GM23338 (cell line): ENCODE results near the gene SPINK6. TPM values are rescaled to one million over a fixed set of nuclear protein-coding genes. Genes with fewer than 3 reads are reported as not detected.

ENCODE experiments used
- ATAC-seq: fragments of 200-7000 bp; cut with Tn5 transposase; 3 replicates; pipeline ENCODE4 v1.9.1; 2020
- DNase-seq: peaks from one replicate; pipeline ENCODE4 v3.0.0-alpha.2; 2015; ENCODE audit warnings: low spot score
- H2AFZ ChIP-seq: fragments of 200-600 bp; sonication (generic); 2 replicates; pipeline ENCODE4 v1.8.0; 2016; ENCODE audit warnings: antibody characterized with exemption, mild to moderate bottlenecking, moderate library complexity
- H3F3A ChIP-seq: fragments of 200-600 bp; sonication (generic); replicated peaks from 2 replicates; pipeline ENCODE4 v1.8.0; 2017; ENCODE audit warnings: antibody characterized with exemption, mixed run types, low read depth
- H3K27ac ChIP-seq: fragments of 200-600 bp; sonication (generic); 2 replicates; pipeline ENCODE4 v1.6.1; 2016; ENCODE audit warnings: low read depth
- H3K27me3 ChIP-seq: fragments of 200-600 bp; sonication (generic); 2 replicates; pipeline ENCODE4 v1.8.0; 2016; ENCODE audit warnings: mild to moderate bottlenecking, mixed run types, moderate library complexity; ENCODE audit not compliant: insufficient read depth
- H3K36me3 ChIP-seq: fragments of 200-600 bp; sonication (generic); 2 replicates; pipeline ENCODE4 v1.8.0; 2016; ENCODE audit warnings: mild to moderate bottlenecking; ENCODE audit not compliant: insufficient read depth
- H3K4me1 ChIP-seq: fragments of 200-600 bp; sonication (generic); 2 replicates; pipeline ENCODE4 v1.8.0; 2016; ENCODE audit warnings: mild to moderate bottlenecking, moderate library complexity; ENCODE audit not compliant: insufficient read depth
- H3K4me2 ChIP-seq: fragments of 200-600 bp; sonication (generic); 2 replicates; pipeline ENCODE4 v1.7.1; 2017; ENCODE audit warnings: mixed run types
- H3K4me3 ChIP-seq: fragments of 200-600 bp; sonication (generic); 2 replicates; pipeline ENCODE4 v1.6.1; 2016; ENCODE audit warnings: mixed run types
- H3K79me2 ChIP-seq: fragments of 200-600 bp; sonication (generic); replicated peaks from 2 replicates; pipeline ENCODE4 v1.8.0; 2017; ENCODE audit warnings: mild to moderate bottlenecking; ENCODE audit not compliant: insufficient read depth
- H3K9me2 ChIP-seq: fragments of 200-600 bp; sonication (generic); 2 replicates; pipeline ENCODE4 v1.8.0; 2017; ENCODE audit not compliant: insufficient read depth
- H4K20me1 ChIP-seq: fragments of 200-600 bp; sonication (generic); replicated peaks from 2 replicates; pipeline ENCODE4 v1.8.0; 2017; ENCODE audit warnings: mild to moderate bottlenecking; ENCODE audit not compliant: insufficient read depth
- H3K27ac Mint-ChIP-seq: 2 replicates; pipeline ENCODE4 v1.8.0; 2020; ENCODE audit warnings: inconsistent platforms, mild to moderate bottlenecking, moderate library complexity, mixed read lengths
- H3K27me3 Mint-ChIP-seq: 3 replicates; pipeline ENCODE4 v1.8.0; 2022; ENCODE audit warnings: low read depth, mild to moderate bottlenecking, moderate library complexity, mixed read lengths, inconsistent platforms; ENCODE audit not compliant: insufficient read depth, poor library complexity
- H3K36me3 Mint-ChIP-seq: 3 replicates; pipeline ENCODE4 v1.8.0; 2021; ENCODE audit warnings: low read depth, mild to moderate bottlenecking, inconsistent platforms, moderate library complexity, mixed read lengths
- H3K4me1 Mint-ChIP-seq: 3 replicates; pipeline ENCODE4 v1.8.0; 2020; ENCODE audit warnings: mild to moderate bottlenecking, inconsistent platforms, mixed read lengths
- H3K4me3 Mint-ChIP-seq: 3 replicates; pipeline ENCODE4 v1.8.0; 2021; ENCODE audit warnings: moderate library complexity, mild to moderate bottlenecking, inconsistent platforms, mixed read lengths
- H3K9me3 Mint-ChIP-seq: 3 replicates; pipeline ENCODE4 v1.8.0; 2020; ENCODE audit warnings: moderate library complexity, mild to moderate bottlenecking, inconsistent platforms, mixed read lengths
- POLR2AphosphoS5 ChIP-seq: IDR thresholded peaks from 2 replicates; pipeline ENCODE4 v1.6.1; 2016; ENCODE audit warnings: antibody characterized with exemption, low read depth
- ZNF331 ChIP-seq: fragments of 250-450 bp; sonication (Bioruptor Pico); IDR thresholded peaks from 2 replicates; pipeline ENCODE4 v1.5.0; 2020; ENCODE audit warnings: low read depth, mild to moderate bottlenecking, moderate library complexity
- polyA plus RNA-seq: library from polyadenylated mRNA; unstranded; fragments of >200 nt; fragmentation: Nextera tagmentation; extraction: Ambion mirVana; gene quantifications from 2 replicates; pipeline ENCODE4 v1.2.1, GENCODE V29; 2016
- total RNA-seq: library from RNA; depleted of rRNA; stranded (reverse); fragments of >200 nt; shearing (Covaris generic); gene quantifications from 2 replicates; pipeline ENCODE4 v1.2.3, GENCODE V29; 2014
- TF ChIP-seq, protein P1 (sequence below), 2 experiments: fragments of 200-600 bp in 1 of 2; sonication (generic) in 1 of 2; conservative IDR thresholded peaks; 2 replicates each; pipeline versions ENCODE4 v1.5.1 to v1.6.1; 2016 to 2017; ENCODE audit warnings: antibody characterized with exemption in 2 of 2, low read depth in 2 of 2, mild to moderate bottlenecking in 2 of 2, moderate library complexity in 1 of 2
- TF ChIP-seq, protein P2 (sequence below): IDR thresholded peaks from one replicate; pipeline ENCODE4 v1.6.1; 2018; ENCODE audit warnings: antibody characterized with exemption; ENCODE audit not compliant: unreplicated experiment
- TF ChIP-seq, protein P3 (sequence below): IDR thresholded peaks from 2 replicates; pipeline ENCODE4 v1.6.1; 2016; ENCODE audit warnings: antibody characterized with exemption

The SPINK6 gene
- total and polyA plus RNA-seq, 2 experiments from 2014 or later: 0.53 TPM; not detected in 1

- no peaks in the 10 kb centered on the region for H3K4me1 Mint-ChIP-seq
- peak; percentile 45; the same call in 2 of the 3 replicates for ATAC-seq
- peak; percentile 79 for DNase-seq
These were observed 23.5 kb upstream of the SPINK6 start for GRCh38 chr5:148179234-148179824.

DNA sequence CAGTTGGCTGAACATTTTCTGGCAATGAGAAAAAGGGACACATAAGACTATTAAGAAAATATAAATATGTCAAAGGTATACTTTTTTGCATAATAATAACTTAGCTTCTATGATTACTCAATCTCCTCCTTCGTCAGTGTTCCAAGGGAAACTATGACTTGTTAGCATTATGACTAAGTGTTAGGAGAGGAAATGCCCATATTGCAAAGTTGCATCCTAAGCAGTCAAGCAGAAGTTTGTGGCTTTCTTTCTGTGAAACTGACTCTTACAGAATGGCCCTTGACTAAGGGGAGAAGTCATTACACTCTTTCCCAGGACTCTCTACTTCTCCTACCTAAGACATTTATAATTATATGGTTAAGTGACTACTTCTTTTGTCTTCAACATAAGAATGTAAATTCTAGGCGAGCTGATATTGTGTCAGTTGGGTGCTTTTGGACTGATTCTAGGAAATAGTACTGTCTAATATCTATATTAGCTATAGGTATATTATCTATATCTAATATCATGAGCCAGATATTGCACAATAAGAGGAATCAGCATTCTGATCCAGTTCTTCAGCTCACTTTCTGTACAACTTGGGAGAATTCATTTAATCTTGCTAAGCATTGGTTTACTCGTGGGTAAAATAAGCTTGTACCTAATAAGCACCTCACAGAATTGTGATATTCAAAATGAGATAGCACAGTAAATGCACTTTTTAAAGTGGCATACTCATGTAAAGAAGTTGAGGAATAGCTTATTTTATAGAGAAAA lies 16.4 kb upstream of the SPINK6 start:
- Mint-ChIP-seq H3K36me3 (no peaks in the 10 kb centered on the region), H3K9me3 (no peaks in the 10 kb centered on the region)
- TF ChIP-seq, protein P1, sequence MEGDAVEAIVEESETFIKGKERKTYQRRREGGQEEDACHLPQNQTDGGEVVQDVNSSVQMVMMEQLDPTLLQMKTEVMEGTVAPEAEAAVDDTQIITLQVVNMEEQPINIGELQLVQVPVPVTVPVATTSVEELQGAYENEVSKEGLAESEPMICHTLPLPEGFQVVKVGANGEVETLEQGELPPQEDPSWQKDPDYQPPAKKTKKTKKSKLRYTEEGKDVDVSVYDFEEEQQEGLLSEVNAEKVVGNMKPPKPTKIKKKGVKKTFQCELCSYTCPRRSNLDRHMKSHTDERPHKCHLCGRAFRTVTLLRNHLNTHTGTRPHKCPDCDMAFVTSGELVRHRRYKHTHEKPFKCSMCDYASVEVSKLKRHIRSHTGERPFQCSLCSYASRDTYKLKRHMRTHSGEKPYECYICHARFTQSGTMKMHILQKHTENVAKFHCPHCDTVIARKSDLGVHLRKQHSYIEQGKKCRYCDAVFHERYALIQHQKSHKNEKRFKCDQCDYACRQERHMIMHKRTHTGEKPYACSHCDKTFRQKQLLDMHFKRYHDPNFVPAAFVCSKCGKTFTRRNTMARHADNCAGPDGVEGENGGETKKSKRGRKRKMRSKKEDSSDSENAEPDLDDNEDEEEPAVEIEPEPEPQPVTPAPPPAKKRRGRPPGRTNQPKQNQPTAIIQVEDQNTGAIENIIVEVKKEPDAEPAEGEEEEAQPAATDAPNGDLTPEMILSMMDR (conservative IDR thresholded peaks at IDR 0.05; ENCODE audit: low read depth in 2 of 2): no peak
- TF ChIP-seq, protein P2, sequence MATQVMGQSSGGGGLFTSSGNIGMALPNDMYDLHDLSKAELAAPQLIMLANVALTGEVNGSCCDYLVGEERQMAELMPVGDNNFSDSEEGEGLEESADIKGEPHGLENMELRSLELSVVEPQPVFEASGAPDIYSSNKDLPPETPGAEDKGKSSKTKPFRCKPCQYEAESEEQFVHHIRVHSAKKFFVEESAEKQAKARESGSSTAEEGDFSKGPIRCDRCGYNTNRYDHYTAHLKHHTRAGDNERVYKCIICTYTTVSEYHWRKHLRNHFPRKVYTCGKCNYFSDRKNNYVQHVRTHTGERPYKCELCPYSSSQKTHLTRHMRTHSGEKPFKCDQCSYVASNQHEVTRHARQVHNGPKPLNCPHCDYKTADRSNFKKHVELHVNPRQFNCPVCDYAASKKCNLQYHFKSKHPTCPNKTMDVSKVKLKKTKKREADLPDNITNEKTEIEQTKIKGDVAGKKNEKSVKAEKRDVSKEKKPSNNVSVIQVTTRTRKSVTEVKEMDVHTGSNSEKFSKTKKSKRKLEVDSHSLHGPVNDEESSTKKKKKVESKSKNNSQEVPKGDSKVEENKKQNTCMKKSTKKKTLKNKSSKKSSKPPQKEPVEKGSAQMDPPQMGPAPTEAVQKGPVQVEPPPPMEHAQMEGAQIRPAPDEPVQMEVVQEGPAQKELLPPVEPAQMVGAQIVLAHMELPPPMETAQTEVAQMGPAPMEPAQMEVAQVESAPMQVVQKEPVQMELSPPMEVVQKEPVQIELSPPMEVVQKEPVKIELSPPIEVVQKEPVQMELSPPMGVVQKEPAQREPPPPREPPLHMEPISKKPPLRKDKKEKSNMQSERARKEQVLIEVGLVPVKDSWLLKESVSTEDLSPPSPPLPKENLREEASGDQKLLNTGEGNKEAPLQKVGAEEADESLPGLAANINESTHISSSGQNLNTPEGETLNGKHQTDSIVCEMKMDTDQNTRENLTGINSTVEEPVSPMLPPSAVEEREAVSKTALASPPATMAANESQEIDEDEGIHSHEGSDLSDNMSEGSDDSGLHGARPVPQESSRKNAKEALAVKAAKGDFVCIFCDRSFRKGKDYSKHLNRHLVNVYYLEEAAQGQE: no peak
- TF ChIP-seq POLR2AphosphoS5 (no peak), ZNF331 (CRISPR knock-in tag) (no peak)
- TF ChIP-seq, protein P3, sequence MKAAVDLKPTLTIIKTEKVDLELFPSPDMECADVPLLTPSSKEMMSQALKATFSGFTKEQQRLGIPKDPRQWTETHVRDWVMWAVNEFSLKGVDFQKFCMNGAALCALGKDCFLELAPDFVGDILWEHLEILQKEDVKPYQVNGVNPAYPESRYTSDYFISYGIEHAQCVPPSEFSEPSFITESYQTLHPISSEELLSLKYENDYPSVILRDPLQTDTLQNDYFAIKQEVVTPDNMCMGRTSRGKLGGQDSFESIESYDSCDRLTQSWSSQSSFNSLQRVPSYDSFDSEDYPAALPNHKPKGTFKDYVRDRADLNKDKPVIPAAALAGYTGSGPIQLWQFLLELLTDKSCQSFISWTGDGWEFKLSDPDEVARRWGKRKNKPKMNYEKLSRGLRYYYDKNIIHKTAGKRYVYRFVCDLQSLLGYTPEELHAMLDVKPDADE: no peak

More at GRCh38 chr5:148179234-148179824, 23.5 kb upstream of the SPINK6 start:
- H2AFZ ChIP-seq: no peak overlapping the region
- no peak overlapping the region for H3K27ac ChIP-seq
- H3K79me2 ChIP-seq: no peaks in the 10 kb centered on the region
- Mint-ChIP-seq H3K4me3 (no peak overlapping the region), H3K36me3 (no peaks in the 10 kb centered on the region), H3K27me3 (peaks cover 2% of the 10 kb centered on the region), H3K27ac (no peak overlapping the region), H3K9me3 (no peaks in the 10 kb centered on the region)
- H3K36me3 ChIP-seq: no peaks in the 10 kb centered on the region
- H4K20me1 ChIP-seq: no peaks in the 10 kb centered on the region
- no peaks in the 10 kb centered on the region for H3K9me2 ChIP-seq
- TF ChIP-seq, protein P1 (conservative IDR thresholded peaks at IDR 0.05; ENCODE audit: low read depth in 2 of 2): peak; percentile 83 to 95
- TF ChIP-seq, protein P2: no peak
- no peaks in the 10 kb centered on the region for H3F3A ChIP-seq
- H3K27me3 ChIP-seq: no peaks in the 10 kb centered on the region
- no peak overlapping the region for H3K4me3 ChIP-seq
- H3K4me1 ChIP-seq: no peaks in the 10 kb centered on the region
- no peak overlapping the region for H3K4me2 ChIP-seq

More for the DNA sequence above, 16.4 kb upstream of the SPINK6 start:
- no peak overlapping the region for H3K4me3 Mint-ChIP-seq
- no peaks in the 10 kb centered on the region for H3K9me2 ChIP-seq
- no peak for ATAC-seq
- no peaks in the 10 kb centered on the region for H3K79me2 ChIP-seq
- H3K27me3 Mint-ChIP-seq: no peaks in the 10 kb centered on the region
- no peak overlapping the region for H2AFZ ChIP-seq
- DNase-seq: no peak
- no peak overlapping the region for H3K27ac ChIP-seq
- no peak overlapping the region for H3K4me2 ChIP-seq
- H3F3A ChIP-seq: no peaks in the 10 kb centered on the region
- H3K4me1 ChIP-seq: no peaks in the 10 kb centered on the region
- no peaks in the 10 kb centered on the region for H3K27me3 ChIP-seq
- no peak overlapping the region for H3K4me3 ChIP-seq
- H3K4me1 Mint-ChIP-seq: no peaks in the 10 kb centered on the region
- H3K27ac Mint-ChIP-seq: no peak overlapping the region
- H3K36me3 ChIP-seq: no peaks in the 10 kb centered on the region
- no peaks in the 10 kb centered on the region for H4K20me1 ChIP-seq
